ENCODE data around the gene TMEM108. TPM values are rescaled to one million over a fixed set of nuclear protein-coding genes. Genes with fewer than 3 reads are reported as not detected.
A peak's percentile ranks its signal among the peaks of the same experiment; 100 is the strongest.

The TMEM108 gene
- total RNA-seq, 1 donor from 2014 or later, result 0.17 TPM

GRCh38 chr3:133283958-133284807 lies 246.0 kb downstream of the TMEM108 start:
- no peak for DNase-seq

- peak; percentile 62 for DNase-seq
Observed at GRCh38 chr3:133289322-133289721, 251.1 kb downstream of the TMEM108 start.

- DNase-seq, result peak; percentile 82
Observed at GRCh38 chr3:133292296-133292695, 254.1 kb downstream of the TMEM108 start.

GRCh38 chr3:133293397-133294110 lies 255.4 kb downstream of the TMEM108 start:
- no peak for DNase-seq

GRCh38 chr3:133294253-133294652 lies 256.1 kb downstream of the TMEM108 start:
- no peak for DNase-seq

GRCh38 chr3:133295199-133295901 lies 257.2 kb downstream of the TMEM108 start:
- DNase-seq, result no peak

GRCh38 chr3:133295944-133296917 lies 258.0 kb downstream of the TMEM108 start:
- DNase-seq, result no peak

GRCh38 chr3:133296981-133297380 lies 258.8 kb downstream of the TMEM108 start:
- no peak for DNase-seq

- DNase-seq, result no peak
Observed at GRCh38 chr3:133300102-133300501, 261.9 kb downstream of the TMEM108 start.

- peak; percentile 79 for DNase-seq
Observed at GRCh38 chr3:133301194-133301593, 263.0 kb downstream of the TMEM108 start.

- peak; percentile 42 for DNase-seq
Observed at GRCh38 chr3:133301731-133302130, 263.5 kb downstream of the TMEM108 start.

GRCh38 chr3:133303430-133303829 lies 265.2 kb downstream of the TMEM108 start:
- DNase-seq, result no peak

GRCh38 chr3:133317866-133318265 lies 279.7 kb downstream of the TMEM108 start:
- DNase-seq, result no peak

GRCh38 chr3:133328373-133328772 lies 290.2 kb downstream of the TMEM108 start:
- DNase-seq, result no peak

GRCh38 chr3:133329626-133330025 lies 291.4 kb downstream of the TMEM108 start:
- DNase-seq, result no peak

GRCh38 chr3:133330065-133330464 lies 291.9 kb downstream of the TMEM108 start:
- no peak for DNase-seq

- DNase-seq, result no peak
Observed at GRCh38 chr3:133330522-133330921, 292.3 kb downstream of the TMEM108 start.

GRCh38 chr3:133354721-133355120 lies 316.5 kb downstream of the TMEM108 start:
- DNase-seq, result no peak

- no peak for DNase-seq
Observed at GRCh38 chr3:133360476-133360875, 322.3 kb downstream of the TMEM108 start.

GRCh38 chr3:133361011-133361410 lies 322.8 kb downstream of the TMEM108 start:
- DNase-seq, result no peak

- no peak for DNase-seq
Observed at GRCh38 chr3:133361435-133361834, 323.2 kb downstream of the TMEM108 start.

GRCh38 chr3:133362539-133362938 lies 324.3 kb downstream of the TMEM108 start:
- DNase-seq, result no peak
